ENCODE measurements around the gene MACROD2. TPM values are rescaled to one million over a fixed set of nuclear protein-coding genes. Genes with fewer than 3 reads are reported as not detected.

The MACROD2 gene
- total RNA-seq, 1 experiment from 2014 or later = 0.02 TPM

DNA sequence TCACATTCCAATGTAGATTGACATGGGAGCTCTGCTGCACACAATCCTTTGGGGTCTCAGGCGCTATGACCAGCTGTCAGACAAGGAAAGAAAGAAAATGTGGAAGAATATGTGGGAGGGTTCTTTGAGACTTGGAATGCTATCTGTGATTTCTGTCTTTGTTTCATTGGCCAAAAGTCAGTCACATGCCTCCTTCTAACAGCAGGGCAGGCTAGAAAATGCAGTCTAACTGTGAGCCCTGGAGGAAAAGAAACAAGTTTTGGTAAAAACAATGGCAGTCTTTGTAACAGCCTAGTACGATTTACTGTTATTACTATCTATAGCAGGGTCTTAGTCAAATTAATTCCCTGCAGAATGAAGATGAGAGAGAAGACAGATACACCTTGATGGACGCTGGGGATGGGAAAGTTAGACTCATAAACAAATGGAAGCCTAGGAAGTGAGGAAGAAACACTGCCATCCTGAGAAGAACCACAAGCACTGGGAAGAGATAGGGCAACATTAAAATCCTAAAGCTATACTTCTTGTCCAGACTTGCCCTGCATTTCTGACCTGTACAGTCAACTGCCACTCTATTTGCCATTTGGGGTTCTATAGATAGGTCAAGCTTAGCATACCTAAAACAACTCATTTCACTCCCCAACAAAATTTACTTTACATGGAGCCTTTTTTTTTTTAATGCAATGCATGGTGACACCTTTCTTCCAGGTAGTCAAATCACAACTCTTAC is 1744.9 kb downstream of the MACROD2 start:
- DNase-seq (ENCODE audit: low spot score) = no peak

DNA sequence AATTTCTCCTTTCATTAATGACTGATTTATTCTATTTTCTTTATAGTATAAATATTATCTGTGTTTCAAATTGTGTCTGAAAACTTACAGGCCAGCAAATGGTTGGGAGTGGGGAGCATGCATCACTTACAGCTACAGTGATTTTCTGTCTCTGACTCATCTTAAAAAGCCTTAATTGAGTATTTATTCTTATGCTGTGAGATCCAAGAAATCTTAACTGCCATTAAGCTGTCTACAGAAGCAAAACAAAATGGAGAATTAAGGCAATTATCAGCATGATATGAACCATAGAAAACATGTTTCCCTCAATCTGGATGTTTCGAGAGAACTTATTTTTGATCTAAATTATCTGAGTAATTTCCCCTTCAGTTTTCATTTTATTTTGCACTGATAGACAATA is 1746.8 kb downstream of the MACROD2 start:
- DNase-seq (ENCODE audit: low spot score) = no peak

DNA sequence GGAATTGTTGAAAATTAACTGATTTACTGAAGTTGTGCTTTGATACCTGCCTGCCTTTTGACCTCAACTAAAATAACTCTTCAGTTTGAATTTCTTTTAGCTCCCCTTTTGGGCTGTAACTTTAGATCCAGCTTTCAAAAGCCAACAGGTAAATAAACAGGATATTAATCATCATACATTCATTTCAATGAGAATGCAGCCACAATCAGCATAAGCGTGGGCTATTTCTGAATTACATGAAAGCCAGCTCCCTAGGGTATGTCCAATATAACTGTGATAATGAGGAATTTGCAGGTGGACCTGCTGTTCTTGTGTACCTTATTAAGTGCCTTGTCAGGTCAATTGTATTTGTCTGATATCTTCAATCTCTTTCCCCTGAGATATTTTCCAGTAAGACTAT is 1747.3 kb downstream of the MACROD2 start:
- no peak for DNase-seq (ENCODE audit: low spot score)

DNA sequence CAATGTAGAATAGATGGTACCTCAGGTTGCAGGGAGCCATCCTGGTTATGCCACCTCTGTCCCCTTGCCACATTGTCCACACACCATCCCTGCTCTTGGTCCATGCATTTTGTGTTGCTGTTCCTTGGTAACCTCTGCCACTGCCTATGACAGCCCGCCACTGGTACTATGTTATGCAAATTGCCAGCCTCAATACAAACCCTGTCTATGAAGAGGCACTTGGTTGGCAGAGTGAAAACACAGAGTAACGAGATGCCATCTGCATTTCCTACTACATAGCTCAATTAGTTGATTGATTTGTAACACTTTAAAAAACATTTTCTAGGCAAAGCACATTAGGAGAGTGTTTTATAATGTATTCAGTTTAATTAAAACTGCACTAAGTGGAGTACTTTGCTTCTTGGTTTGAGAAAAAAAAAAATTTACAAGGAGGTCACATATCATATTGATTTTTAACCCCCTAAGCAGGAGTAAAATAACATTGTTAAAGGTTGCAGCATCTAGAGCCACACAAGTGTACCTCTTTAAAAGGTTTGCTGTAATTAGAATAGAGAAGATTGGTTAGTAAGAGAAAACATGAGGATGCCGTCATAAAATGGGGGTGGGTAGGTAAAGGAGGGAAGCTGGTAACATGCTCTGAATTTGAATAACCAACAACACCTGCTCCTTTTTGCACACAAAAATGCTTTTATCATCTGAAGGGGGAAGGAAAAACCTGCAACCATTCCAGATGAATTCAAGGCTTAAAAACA is 1760.9 kb downstream of the MACROD2 start:
- DNase-seq (ENCODE audit: low spot score) = no peak

DNA sequence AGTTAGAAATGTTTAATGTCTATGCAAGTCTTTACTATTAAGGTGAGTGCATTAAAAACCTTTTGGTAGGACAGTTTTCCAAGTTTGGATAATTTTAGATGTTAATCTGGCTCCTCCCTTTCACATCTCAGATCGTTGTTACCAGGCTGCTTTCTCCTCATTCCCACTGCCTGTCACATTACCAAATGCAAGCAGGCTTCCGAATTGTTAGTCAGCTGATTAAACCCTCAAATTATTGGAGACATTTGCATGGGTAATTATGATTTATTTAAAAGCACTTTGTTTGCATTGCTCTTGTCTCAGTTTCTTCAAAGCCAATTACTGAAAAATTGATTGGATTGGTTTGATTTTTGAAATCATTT is 1761.4 kb downstream of the MACROD2 start:
- no peak for DNase-seq (ENCODE audit: low spot score)

DNA sequence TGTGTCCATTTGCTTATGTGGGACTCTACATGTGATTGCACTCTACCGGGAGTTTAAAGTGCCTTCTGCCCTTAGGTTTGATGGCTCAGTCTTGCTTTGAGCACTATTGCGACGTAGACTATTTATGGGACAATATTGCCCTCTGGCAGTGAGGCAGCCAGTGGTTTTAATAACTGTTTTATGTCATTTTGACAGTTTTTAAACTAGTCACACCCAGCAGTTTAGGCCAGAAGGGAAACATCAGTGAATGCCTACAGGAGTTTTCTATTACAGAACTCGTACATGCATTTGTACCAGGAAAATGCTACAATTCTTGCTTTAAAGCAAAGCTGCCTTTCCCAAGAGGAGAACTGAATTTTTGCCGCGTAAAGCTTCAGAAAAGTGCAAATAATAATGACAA is 1764.3 kb downstream of the MACROD2 start:
- no peak for DNase-seq (ENCODE audit: low spot score)

DNA sequence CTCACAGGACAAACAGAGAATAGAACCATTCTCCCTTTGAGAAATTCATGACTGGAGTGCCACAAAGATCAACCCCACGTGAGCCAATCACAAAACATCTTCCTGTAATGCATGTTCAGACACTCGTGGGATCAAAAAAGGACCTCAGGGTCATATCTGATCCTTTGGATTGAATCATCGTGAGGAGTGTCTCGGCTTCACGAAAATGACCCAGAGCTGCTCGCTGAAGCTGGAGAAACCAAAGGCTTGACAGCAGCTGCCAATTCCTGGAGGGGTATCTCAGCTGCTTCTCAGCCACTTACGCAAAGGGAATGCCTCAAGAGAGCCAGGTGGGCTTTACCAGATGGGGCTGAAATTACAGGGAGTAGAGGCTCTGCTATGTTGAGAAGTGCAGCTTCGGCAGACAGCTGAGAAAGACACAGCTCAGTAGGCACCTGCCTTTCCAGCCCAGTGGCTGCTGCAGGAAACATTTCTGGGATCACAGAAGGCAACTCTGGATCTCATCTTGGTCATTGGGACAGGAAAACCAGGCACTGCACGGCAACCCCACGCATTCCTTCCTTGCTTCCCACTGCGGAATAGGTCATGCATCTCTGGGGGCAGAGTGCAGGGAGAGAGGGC is 1764.8 kb downstream of the MACROD2 start:
- no peak for DNase-seq (ENCODE audit: low spot score)

DNA sequence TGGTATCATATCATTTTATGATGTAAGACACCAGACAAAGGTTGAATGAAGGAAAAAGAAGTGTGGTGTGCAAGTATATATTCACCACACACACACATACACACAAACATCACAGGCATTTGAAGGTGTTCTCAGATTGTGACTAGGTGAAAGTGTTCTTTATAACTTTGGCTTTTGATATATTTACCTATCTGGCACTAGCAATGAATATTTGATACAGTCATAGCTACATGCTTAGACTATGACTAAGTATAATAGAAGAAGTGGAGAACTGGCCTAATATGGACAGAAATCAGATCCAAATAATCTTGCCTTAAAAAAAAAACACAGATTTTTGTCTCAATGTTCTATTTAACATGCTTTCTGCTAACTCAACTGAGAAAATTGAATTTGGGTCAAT is 1768.0 kb downstream of the MACROD2 start:
- DNase-seq (ENCODE audit: low spot score) = no peak

DNA sequence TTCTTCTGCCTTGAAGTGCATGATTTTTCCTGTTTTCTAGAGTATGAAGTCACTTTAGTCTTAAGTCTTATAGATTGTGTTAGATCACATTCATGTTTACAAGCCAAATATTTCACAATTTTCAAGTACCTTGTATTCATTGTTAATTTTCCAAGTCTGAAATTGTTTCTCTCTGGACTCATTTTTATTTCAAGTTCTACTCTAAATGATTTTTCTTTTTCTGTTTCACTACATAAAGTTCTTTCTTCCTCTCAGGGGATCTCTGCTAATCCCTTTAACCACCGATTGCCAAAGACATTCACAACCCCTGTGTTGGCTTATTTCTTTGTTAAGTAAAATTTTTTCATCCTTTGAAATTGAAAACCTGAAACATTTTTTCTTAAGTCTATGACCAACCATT is 1772.3 kb downstream of the MACROD2 start:
- DNase-seq (ENCODE audit: low spot score) = no peak

DNA sequence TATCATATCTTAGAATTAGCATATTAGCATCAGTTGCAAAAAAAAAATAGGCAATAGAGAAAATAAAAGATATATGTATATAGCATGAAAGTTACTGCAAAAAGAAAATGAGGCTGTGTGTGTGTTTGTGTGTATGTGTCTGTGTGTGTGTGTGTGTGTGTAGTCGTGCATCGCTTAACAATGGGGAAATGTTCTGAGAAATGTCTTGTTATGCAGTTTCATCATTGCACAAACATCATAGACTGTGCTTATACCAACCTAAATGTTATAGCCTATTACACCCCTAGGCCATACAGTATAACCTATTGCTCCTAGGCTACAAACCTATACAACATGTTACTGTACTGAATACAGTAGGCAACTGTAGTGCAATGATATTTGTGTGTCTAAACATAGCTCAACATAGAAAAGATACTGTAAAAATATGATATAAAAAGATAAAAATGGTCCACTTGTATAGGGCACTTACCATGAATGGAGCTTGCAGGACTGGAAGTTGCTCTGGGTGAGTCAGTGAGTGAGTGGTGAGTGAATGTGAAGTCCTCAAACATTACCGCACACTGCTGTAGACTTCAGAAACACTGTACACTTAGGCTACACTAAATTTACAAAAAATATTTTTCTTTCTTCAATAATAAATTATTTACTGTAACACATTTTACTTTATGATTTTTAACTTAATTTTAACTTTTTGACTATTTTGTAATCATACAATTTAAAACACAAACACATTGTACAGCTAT is 1772.9 kb downstream of the MACROD2 start:
- no peak for DNase-seq (ENCODE audit: low spot score)

DNA sequence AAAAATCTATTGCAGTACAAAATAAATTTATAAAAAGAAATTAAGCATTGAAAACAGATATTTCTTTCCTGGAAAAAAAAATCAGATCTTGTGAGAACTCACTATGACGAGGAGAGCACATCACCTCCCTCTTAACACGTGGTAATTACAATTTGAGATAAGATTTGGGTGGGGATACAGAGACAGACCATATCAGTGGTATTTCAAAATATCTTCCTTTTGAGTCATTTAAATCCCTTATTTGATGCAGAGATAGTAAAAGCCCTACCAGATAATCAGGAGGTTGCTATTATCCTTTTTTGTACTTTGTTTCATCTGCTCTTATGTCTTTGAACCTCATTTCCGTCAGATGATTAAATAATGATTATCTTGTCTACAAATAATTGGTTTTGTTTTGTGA is 1777.5 kb downstream of the MACROD2 start:
- peak; percentile 77 for DNase-seq (ENCODE audit: low spot score)

DNA sequence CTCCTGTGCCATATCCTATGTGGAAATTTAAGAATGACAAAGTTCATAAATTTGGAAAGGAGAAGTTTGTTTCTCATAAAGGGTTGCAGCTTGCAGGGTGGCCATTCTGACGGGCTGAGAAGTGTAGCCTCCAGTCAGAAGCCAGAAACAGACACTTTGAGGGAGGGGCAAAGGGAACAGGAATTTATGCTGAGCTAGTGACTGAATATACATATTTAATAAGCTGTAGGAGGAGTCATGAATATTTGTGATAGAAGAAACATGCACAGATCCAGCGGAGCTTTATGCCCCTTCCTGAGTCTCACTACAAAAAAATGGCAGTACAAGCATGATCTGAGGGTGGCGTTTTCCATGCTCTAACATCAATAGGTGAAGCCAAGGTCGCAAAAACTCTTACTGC is 1779.6 kb downstream of the MACROD2 start:
- DNase-seq (ENCODE audit: low spot score) = no peak

DNA sequence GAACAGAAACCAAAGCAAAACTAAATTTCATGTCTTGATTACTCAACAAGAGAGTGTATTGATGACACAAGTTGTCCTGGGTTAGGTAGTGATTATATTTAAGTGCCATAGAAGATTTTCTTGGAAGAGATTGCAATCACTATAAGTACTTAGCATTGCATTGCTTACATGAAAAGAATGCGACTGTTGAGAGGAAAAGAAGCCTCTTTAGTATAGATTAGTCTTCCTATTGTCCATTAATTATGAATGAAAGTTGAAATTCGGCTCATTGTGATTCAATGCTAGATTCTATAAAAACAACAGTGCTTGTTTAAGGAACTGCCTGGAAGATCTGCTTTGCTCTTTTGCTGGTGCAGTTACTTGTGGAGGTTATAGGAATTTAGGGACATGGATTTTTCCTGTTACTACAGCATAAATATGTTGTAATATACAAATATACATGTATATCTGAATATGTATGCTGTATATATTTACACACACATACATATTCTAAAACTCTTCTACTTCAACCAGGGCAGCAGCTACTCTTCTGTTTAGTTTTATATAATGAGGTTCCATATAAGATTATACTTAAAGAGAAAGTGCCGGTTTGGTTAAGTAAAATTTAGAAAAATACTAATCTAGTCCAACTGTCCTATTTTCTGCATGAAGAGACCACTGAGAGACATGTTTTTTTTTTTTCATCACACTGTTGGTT is 1781.6 kb downstream of the MACROD2 start:
- DNase-seq (ENCODE audit: low spot score) = no peak

DNA sequence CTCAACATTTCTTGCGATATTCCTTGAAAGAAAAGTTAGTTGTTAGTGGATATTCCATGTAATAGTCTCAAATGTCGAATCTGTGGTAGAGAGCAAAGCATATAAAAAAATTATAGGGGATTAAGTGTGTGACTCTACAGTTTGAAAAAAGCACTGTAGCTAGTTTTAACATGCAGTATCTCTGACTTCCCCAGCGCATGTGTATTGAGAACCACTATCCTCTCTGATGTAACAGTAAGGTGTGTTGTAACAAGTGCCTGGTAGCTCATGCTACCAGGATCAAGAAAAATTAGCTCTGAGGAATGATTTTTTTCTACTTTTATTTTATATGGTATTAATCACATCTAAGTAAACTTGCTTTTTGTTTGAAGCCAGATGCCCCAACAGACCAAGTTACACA is 1788.7 kb downstream of the MACROD2 start:
- DNase-seq (ENCODE audit: low spot score) = no peak

DNA sequence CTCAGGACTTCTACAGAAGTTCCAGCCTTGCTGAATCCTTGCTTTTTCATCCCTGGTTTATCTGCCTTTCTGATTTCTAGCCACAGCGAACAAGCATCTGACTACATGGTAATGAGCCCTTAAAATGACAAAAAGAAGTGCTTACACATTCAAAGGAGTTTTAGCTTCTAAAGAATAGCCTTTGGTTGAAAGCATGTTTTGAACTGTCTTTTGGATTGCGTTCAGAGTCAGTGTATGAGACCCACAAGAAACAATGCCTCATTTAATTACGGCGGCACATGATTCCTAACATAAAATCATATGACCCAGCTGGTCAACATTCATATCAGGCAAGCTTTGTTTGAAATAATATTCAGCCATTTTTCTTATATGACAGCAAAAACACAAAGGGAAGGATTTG is 1793.8 kb downstream of the MACROD2 start:
- DNase-seq (ENCODE audit: low spot score) = no peak

DNA sequence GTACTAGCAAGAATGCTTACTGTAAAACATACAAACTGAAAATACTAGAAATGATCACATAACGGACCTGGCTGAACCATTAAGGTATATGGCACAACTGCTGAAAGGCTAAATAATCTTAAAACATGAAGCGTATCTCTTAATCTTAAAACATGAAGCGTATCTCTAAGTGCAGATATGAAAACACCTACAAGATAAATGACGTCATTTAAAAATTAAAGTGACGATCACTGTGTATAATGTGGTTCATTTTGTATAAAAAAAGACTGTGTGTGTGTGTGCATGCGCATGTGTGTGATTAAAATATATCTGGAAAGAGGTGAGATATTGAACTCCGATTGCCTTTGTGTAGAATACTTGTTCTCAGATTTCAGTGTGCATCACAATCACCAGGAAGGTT is 1797.5 kb downstream of the MACROD2 start:
- no peak for DNase-seq (ENCODE audit: low spot score)

DNA sequence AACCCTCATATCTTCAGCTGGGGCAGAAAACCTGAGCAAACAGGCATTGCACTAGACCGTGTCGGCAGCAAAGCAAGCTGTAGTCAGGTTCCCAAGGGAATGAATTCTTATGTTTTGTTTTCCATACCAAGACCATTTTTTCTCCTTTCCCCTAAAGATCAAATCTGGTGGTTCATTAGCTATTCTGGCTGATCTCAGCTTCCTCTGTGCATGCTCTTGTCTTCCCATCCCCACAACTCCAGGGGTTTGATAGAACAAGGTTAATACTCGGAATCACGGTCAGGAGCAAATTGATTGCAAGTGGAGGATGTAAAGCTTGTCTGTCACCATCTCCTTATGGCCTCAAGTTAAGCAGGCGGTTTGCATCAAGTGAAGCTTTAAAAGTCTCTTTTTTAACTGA is 1799.1 kb downstream of the MACROD2 start:
- DNase-seq (ENCODE audit: low spot score) = no peak

DNA sequence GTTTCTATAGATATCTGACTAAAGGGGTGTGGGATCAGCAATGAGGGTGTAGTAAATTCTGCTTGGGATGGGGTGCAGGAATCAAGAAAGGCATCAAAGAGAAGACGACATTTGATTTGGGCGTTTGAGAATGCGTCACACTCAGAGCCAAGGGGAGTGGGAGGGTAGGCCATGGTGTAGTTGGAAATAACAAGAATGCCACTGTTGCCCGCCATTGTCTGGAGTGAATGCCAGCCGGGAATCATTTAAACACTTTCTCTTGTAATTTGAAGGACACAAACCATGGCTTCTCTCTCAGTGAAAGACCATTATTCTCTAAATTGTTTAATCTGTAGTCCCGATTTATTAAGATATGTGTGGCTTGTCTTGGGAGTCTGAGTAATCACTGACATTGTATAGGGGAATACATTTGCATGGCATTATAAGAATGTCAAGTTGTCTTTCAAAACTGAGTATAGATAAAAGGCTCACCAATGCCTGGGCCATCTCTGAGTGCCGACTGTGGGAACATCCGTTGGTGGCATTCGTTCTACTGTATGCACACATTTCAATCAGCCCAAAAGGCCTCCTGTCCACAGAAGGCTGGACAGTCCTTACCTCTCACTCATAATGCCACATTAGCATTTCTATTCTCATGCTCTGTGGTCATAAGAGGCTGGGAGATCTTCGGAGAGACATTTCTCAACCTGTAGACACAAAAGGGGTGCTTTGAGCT is 1800.1 kb downstream of the MACROD2 start:
- DNase-seq (ENCODE audit: low spot score) = no peak

DNA sequence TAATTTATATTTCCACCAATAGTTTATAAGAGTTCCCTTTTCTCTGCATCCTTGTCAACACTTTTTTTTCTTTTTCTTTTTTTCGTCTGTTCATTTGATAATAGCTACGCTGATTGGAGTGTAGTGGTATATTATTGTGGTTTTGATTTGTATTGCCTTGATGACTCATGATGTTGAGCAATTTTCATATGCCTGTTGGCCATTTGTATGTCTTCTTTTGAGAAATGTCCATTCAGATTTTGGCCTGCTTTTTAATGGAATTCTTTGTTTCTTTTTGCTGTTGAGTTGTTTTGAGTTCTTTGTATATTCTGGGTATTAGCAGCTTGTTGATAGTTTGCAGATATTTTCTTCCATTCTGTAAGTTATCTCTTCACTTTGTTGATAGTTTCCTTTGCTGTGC is 1804.6 kb downstream of the MACROD2 start:
- peak; percentile 45 for DNase-seq (ENCODE audit: low spot score)

DNA sequence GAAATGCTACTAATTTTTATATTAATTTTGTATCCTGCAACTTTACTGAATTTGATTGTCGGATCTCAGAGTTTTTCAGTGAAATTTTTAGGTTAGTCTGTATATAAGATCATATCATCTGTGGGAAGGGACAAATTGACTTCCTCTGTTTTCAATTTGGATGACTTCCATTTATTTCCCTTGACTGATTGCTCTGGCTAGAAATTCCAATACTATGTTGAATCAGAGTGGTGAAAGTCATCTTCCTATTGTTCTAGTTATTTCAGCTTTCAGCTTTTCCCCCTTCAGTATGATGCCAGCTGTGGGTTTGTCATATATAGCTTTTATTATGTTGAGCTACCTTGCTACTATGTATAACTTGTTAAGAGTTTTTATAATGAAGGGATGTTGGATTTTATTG is 1806.7 kb downstream of the MACROD2 start:
- no peak for DNase-seq (ENCODE audit: low spot score)

DNA sequence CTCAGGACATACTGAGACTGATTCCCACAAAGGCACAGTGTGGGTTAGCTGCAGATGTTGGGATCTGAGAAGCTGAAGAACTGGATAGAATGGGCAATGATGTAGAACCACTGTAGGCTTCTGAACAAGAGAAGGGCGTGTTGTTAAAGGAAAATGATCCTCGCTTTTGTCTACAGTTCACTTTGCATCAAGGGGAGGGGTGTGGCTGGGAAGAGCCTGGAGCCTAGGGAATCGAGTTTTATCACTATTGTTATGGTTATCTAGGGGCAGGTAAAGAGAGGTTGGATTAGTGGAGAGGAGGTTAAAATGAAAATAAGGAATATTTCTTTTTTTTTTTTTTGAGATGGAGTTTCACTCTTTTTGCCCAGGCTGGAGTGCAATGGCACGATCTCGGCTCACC is 1809.8 kb downstream of the MACROD2 start:
- DNase-seq (ENCODE audit: low spot score) = no peak
